GM12891 (cell line): ENCODE results near the gene NPVF.

Experiments used
- DNase-seq: peaks from one replicate; pipeline ENCODE4 v3.0.0; 2011; ENCODE audit warnings: low spot score; ENCODE audit not compliant: insufficient read length
- FAIRE-seq: peaks from 2 replicates; lab custom pipeline; 2011; peaks lifted over from hg19 to GRCh38; lab: Jason Lieb, UNC
- PAX5 ChIP-seq: IDR thresholded peaks from 2 replicates; pipeline ENCODE4 v1.6.1; 2011; ENCODE audit warnings: low read length, moderate library complexity, mild to moderate bottlenecking; ENCODE audit not compliant: insufficient read depth, severe bottlenecking
- POLR2A ChIP-seq: IDR thresholded peaks from 2 replicates; pipeline ENCODE4 v1.6.1; 2011; ENCODE audit warnings: low read depth, low read length, control low read depth
- POLR2AphosphoS5 ChIP-seq: IDR thresholded peaks from 2 replicates; pipeline ENCODE4 v1.6.1; 2011; ENCODE audit warnings: low read depth, low read length, control low read depth
- POU2F2 ChIP-seq: IDR thresholded peaks from 2 replicates; pipeline ENCODE4 v1.6.1; 2011; ENCODE audit warnings: low read depth, mild to moderate bottlenecking, control low read depth, low read length, moderate library complexity
- SPI1 ChIP-seq: IDR thresholded peaks from 2 replicates; pipeline ENCODE4 v1.6.1; 2011; ENCODE audit warnings: low read depth, low read length, control low read depth
- TAF1 ChIP-seq: IDR thresholded peaks from 2 replicates; pipeline ENCODE4 v1.6.1; 2011; ENCODE audit warnings: low read depth, low read length, control low read depth

NPVF gene

DNA sequence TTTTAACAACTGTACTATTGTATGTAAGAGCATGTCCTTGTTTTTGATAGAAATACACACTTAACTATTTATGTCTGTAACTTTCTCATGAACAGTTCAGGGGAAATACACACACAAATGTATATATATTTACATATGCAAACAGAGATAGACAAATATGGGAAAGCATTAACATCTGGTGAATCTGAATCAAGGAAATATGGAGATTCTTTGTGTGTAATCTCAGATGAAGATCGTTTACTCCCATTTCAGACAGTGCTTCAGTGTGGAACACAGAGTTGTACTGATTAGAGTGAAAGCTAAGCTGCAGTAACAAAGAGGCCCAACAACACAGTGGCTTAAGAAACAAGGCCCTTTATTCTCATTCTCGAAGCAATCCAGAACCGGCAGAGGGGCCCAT, 26.3 kb upstream of the NPVF start:
- DNase-seq (no peak), FAIRE-seq (no peak)
- no peak for TF ChIP-seq TAF1
- no peak for TF ChIP-seq SPI1
- TF ChIP-seq PAX5, result no peak
- TF ChIP-seq POU2F2, result no peak
- no peak for TF ChIP-seq POLR2AphosphoS5
- TF ChIP-seq POLR2A, result no peak

DNA sequence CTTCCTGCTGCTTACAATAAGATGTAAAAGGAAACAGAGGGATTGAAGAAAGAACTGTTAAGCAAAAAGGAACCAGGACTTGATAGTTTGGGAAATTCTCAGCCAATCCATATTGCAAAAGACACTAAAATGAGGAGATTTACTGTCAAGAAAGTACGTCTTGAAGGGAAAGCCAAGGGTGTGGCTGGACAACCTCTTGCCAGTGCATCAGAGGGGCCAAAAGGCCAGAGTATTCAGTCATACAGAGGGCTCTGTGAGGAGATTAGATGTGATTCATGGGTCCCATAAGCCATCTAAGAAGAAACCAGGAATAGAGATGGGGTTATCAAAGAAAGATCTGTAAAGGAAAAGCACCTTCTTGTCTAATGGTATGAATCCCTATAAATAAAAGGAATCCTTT, 25.4 kb upstream of the NPVF start:
- TF ChIP-seq SPI1 (no peak), POU2F2 (no peak), POLR2A (no peak), POLR2AphosphoS5 (no peak), PAX5 (no peak), TAF1 (no peak)
- FAIRE-seq, result no peak

GRCh38 chr7:25250386-25250785, 22.1 kb upstream of the NPVF start:
- no peak for TF ChIP-seq TAF1
- no peak for TF ChIP-seq SPI1
- no peak for TF ChIP-seq PAX5
- no peak for TF ChIP-seq POLR2A
- TF ChIP-seq POLR2AphosphoS5, result no peak
- no peak for TF ChIP-seq POU2F2
- FAIRE-seq, result no peak

More for the DNA sequence above, 25.4 kb upstream of the NPVF start:
- DNase-seq, result no peak

GRCh38 chr7:25249772-25250171, 21.5 kb upstream of the NPVF start:
- DNase-seq (no peak), FAIRE-seq (no peak)
- no peak for TF ChIP-seq SPI1
- TF ChIP-seq POLR2A, result no peak
- no peak for TF ChIP-seq POU2F2
- TF ChIP-seq POLR2AphosphoS5, result no peak
- TF ChIP-seq PAX5, result no peak
- TF ChIP-seq TAF1, result no peak

More at GRCh38 chr7:25250386-25250785, 22.1 kb upstream of the NPVF start:
- no peak for DNase-seq

- TF ChIP-seq POLR2A (no peak), SPI1 (no peak), PAX5 (no peak)
- FAIRE-seq (no peak), DNase-seq (no peak)
Observed at GRCh38 chr7:25246306-25246705, 18.0 kb upstream of the NPVF start.

DNA sequence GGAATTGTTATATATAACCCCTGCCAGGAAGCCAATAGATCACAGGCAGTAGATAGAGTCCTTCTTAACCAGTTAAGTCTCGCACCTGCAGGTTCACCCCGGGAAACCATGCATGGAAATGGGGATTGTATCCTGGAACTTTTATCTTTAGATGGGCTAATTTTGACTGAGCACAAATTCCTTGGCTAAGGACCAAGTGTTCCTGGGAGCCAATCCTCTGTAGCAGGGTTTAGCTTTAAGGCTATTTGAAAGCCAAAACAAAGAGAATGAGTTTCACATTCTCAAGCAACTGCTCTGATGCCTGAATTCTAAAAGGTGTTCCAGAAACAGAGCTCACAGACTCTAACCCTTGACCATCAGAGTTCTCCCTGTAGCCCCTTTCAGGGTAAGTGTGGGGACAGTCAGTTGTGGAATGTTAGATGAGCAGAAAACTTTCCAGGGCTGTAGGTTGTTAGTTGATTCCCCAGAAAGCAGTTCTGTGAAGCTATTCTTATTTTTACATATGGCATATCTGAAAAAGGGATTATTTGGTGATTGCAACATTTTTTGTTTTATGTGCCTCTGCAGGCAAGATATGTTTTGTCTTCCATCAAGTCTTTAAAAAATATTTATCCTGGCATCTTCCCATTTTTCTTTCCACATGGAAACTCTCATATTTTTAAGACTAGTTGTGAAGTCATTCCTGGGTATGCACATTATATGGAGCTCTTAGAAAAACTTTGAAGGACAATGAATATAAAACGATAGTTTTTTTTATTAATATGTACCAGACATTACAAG, 16.2 kb upstream of the NPVF start:
- DNase-seq (no peak), FAIRE-seq (no peak)
- TF ChIP-seq POLR2AphosphoS5 (no peak), PAX5 (no peak), TAF1 (no peak), POU2F2 (no peak), POLR2A (no peak), SPI1 (no peak)

DNA sequence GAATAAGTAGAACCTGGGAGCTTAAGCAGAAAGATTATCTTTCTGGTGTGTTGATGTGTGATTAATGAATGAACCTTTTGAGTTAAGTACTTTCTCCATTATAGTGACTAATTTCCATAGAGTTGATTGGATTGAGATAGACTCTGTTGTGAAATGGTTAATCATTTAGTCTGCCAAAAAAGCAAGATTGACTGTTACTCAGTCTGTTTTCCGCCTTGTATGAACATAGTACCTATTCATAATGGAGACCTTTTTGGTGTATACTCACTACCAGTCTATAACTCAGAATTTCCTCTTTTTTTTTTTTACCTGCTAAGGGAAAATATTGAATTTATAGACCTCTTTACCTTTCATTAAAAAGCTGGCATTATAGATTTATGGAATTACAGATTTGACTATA, 14.4 kb upstream of the NPVF start:
- TF ChIP-seq POU2F2 (no peak), PAX5 (no peak), POLR2AphosphoS5 (no peak), TAF1 (no peak), SPI1 (no peak), POLR2A (no peak)
- no peak for FAIRE-seq

GRCh38 chr7:25240896-25241295, 12.6 kb upstream of the NPVF start:
- TF ChIP-seq SPI1 (no peak), POLR2A (no peak), TAF1 (no peak), PAX5 (no peak), POU2F2 (no peak), POLR2AphosphoS5 (no peak)
- no peak for FAIRE-seq
- DNase-seq, result no peak

More for the DNA sequence above, 14.4 kb upstream of the NPVF start:
- DNase-seq, result no peak

- DNase-seq, result no peak
- TF ChIP-seq SPI1, result no peak
- no peak for TF ChIP-seq POU2F2
- TF ChIP-seq TAF1, result no peak
- no peak for TF ChIP-seq POLR2AphosphoS5
- TF ChIP-seq POLR2A, result no peak
- no peak for TF ChIP-seq PAX5
Observed at GRCh38 chr7:25240340-25240739, 12.1 kb upstream of the NPVF start.

DNA sequence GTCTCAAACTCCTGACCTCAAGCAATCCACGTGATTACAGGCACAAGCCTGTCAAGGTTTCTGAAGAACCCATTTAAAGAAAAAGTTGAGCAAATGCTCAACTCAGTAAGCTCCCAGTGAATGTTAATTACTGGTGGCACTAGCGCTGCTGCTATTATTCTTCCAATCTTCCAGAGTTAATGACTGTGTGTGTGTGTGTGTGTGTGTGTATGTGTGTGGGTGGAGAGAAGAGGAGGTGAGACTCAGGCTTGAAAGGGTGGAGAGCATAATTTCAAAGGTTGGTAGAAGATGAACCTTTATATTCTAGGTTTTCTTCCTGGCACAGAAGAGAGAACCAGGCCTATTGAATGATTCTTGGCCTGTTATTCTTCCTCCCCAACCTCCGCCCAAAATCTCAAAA, 11.6 kb upstream of the NPVF start:
- TF ChIP-seq POU2F2 (no peak), POLR2A (no peak), PAX5 (no peak), SPI1 (no peak), POLR2AphosphoS5 (no peak), TAF1 (no peak)
- DNase-seq (no peak), FAIRE-seq (no peak)

More at GRCh38 chr7:25240340-25240739, 12.1 kb upstream of the NPVF start:
- no peak for FAIRE-seq
